ENCODE data around the gene SMAD6. TPM values are rescaled to one million over a fixed set of nuclear protein-coding genes. Genes with fewer than 3 reads are reported as not detected.

The SMAD6 gene
- polyA plus RNA-seq, 1 donor from 2014 or later: 0.16 TPM

GRCh38 chr15:66721501-66721937, 19.5 kb downstream of the SMAD6 start:
- H2AFZ ChIP-seq (ENCODE audit: low read depth, low read length): no peak overlapping the region
- H3F3A ChIP-seq (ENCODE audit: insufficient read depth, low read length, poor library complexity, severe bottlenecking): no peaks in the 10 kb centered on the region
- H3K27ac ChIP-seq (ENCODE audit: low read length): no peak overlapping the region
- H3K4me3 ChIP-seq (ENCODE audit: low read length): no peak overlapping the region
- H3K36me3 ChIP-seq (ENCODE audit: insufficient read depth, low read length): no peaks in the 10 kb centered on the region
- no peaks in the 10 kb centered on the region for H4K20me1 ChIP-seq (ENCODE audit: insufficient read depth)
- no peak overlapping the region for H3K4me2 ChIP-seq (ENCODE audit: low read length)
- no peaks in the 10 kb centered on the region for H3K27me3 ChIP-seq (ENCODE audit: insufficient read depth, low read depth, low read length)
- no peaks in the 10 kb centered on the region for H3K79me2 ChIP-seq (replicated peaks; ENCODE audit: insufficient read depth, low read length)
- no peak for TF ChIP-seq REST (IDR thresholded peaks at IDR 0.05; ENCODE audit: borderline replicate concordance)
- TF ChIP-seq EZH2 (IDR thresholded peaks at IDR 0.05; ENCODE audit: borderline replicate concordance, insufficient read depth, low read length, poor library complexity, severe bottlenecking): no peak
- no peaks in the 10 kb centered on the region for H3K9me3 ChIP-seq (ENCODE audit: low read length)
- H3K9ac ChIP-seq (ENCODE audit: low read length): no peak overlapping the region
- H3K9me2 ChIP-seq (ENCODE audit: insufficient read depth, low read length): no peaks in the 10 kb centered on the region

- no peaks in the 10 kb centered on the region for H4K20me1 ChIP-seq (ENCODE audit: insufficient read depth)
- H2AFZ ChIP-seq (ENCODE audit: low read depth, low read length): no peak overlapping the region
- no peaks in the 10 kb centered on the region for H3F3A ChIP-seq (ENCODE audit: insufficient read depth, low read length, poor library complexity, severe bottlenecking)
- no peaks in the 10 kb centered on the region for H3K9me2 ChIP-seq (ENCODE audit: insufficient read depth, low read length)
- H3K4me2 ChIP-seq (ENCODE audit: low read length): no peak overlapping the region
- H3K4me3 ChIP-seq (ENCODE audit: low read length): no peak overlapping the region
- H3K9me3 ChIP-seq (ENCODE audit: low read length): no peaks in the 10 kb centered on the region
- H3K79me2 ChIP-seq (replicated peaks; ENCODE audit: insufficient read depth, low read length): no peaks in the 10 kb centered on the region
- no peaks in the 10 kb centered on the region for H3K36me3 ChIP-seq (ENCODE audit: insufficient read depth, low read length)
- H3K9ac ChIP-seq (ENCODE audit: low read length): no peak overlapping the region
- no peaks in the 10 kb centered on the region for H3K27me3 ChIP-seq (ENCODE audit: insufficient read depth, low read depth, low read length)
- no peak overlapping the region for H3K27ac ChIP-seq (ENCODE audit: low read length)
- TF ChIP-seq EP300 (conservative IDR thresholded peaks at IDR 0.05; ENCODE audit: poor library complexity, severe bottlenecking) (no peak), TAF1 (IDR thresholded peaks at IDR 0.05; ENCODE audit: low read depth) (no peak), RAD21 (conservative IDR thresholded peaks at IDR 0.05) (no peak)
Measured at GRCh38 chr15:66721954-66722353, 19.9 kb downstream of the SMAD6 start.

- H3F3A ChIP-seq (ENCODE audit: insufficient read depth, low read length, poor library complexity, severe bottlenecking): no peaks in the 10 kb centered on the region
- no peaks in the 10 kb centered on the region for H3K27me3 ChIP-seq (ENCODE audit: insufficient read depth, low read depth, low read length)
- H3K9ac ChIP-seq (ENCODE audit: low read length): no peak overlapping the region
- no peak overlapping the region for H3K27ac ChIP-seq (ENCODE audit: low read length)
- no peak for TF ChIP-seq RAD21 (conservative IDR thresholded peaks at IDR 0.05)
- no peak for TF ChIP-seq TAF1 (IDR thresholded peaks at IDR 0.05; ENCODE audit: low read depth)
- no peak for TF ChIP-seq SMC3 (conservative IDR thresholded peaks at IDR 0.05; ENCODE audit: poor library complexity)
- TF ChIP-seq POLR2AphosphoS5 (IDR thresholded peaks at IDR 0.05): no peak
- no peak for TF ChIP-seq REST (IDR thresholded peaks at IDR 0.05; ENCODE audit: borderline replicate concordance)
- TF ChIP-seq EP300 (conservative IDR thresholded peaks at IDR 0.05; ENCODE audit: poor library complexity, severe bottlenecking): no peak
- no peak for TF ChIP-seq MXI1 (conservative IDR thresholded peaks at IDR 0.05; ENCODE audit: poor library complexity, severe bottlenecking)
- TF ChIP-seq EZH2 (IDR thresholded peaks at IDR 0.05; ENCODE audit: borderline replicate concordance, insufficient read depth, low read length, poor library complexity, severe bottlenecking): no peak
- TF ChIP-seq CTCF (IDR thresholded peaks at IDR 0.05; ENCODE audit: poor library complexity, severe bottlenecking): no peak
- no peaks in the 10 kb centered on the region for H3K79me2 ChIP-seq (replicated peaks; ENCODE audit: insufficient read depth, low read length)
- no peak overlapping the region for H2AFZ ChIP-seq (ENCODE audit: low read depth, low read length)
- no peaks in the 10 kb centered on the region for H3K9me2 ChIP-seq (ENCODE audit: insufficient read depth, low read length)
- H3K4me3 ChIP-seq (ENCODE audit: low read length): no peak overlapping the region
- H3K9me3 ChIP-seq (ENCODE audit: low read length): no peaks in the 10 kb centered on the region
- no peaks in the 10 kb centered on the region for H4K20me1 ChIP-seq (ENCODE audit: insufficient read depth)
- no peak overlapping the region for H3K4me2 ChIP-seq (ENCODE audit: low read length)
- no peaks in the 10 kb centered on the region for H3K36me3 ChIP-seq (ENCODE audit: insufficient read depth, low read length)
Measured at GRCh38 chr15:66722757-66723540, 20.9 kb downstream of the SMAD6 start.

Measured in neural cell (in vitro differentiated cells).